ENCODE results near the gene ERVK3-1.

ERVK3-1 gene

DNA sequence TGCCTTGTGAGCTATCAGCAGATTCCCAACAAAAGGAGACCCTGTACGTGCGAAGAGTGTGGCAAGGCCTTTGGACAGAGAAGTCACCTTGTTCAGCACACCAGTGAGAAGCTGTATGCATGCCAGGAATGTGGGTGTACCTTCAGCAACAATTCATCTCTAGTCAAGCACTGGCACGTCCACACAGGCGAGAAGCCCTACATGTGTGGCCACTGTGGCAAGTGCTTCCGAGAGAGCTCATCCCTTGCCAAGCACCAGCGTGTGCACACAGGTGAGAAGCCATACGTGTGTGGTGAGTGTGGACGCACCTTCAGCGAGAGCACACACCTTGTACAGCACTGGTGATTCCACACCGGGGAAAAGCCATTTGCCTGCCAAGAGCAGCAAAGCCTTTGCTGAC lies 14.1 kb downstream of the ERVK3-1 start:
- no peak overlapping the region for H3K4me3 ChIP-seq (ENCODE audit: low read length in 2 of 2)
- H3K36me3 ChIP-seq (ENCODE audit: control insufficient read depth in 2 of 2, insufficient read depth in 2 of 2, low read length in 2 of 2) = peaks cover 10 to 28% of the 10 kb centered on the region in 2 donors
- no peaks in the 10 kb centered on the region for H3K27me3 ChIP-seq (ENCODE audit: control insufficient read depth in 2 of 2, insufficient read depth in 2 of 2, low read length in 2 of 2)
- no peaks in the 10 kb centered on the region for H3K9me3 ChIP-seq (ENCODE audit: control insufficient read depth in 2 of 2, low read length in 2 of 2)
- H3K9ac ChIP-seq (ENCODE audit: low read depth in 1 of 2, low read length in 2 of 2) = no peak overlapping the region
- no peak overlapping the region for H3K27ac ChIP-seq (ENCODE audit: low read depth in 2 of 2, low read length in 2 of 2)
- H3K4me1 ChIP-seq (ENCODE audit: control insufficient read depth in 2 of 2, insufficient read depth in 2 of 2, low read length in 2 of 2) = no peaks in the 10 kb centered on the region

DNA sequence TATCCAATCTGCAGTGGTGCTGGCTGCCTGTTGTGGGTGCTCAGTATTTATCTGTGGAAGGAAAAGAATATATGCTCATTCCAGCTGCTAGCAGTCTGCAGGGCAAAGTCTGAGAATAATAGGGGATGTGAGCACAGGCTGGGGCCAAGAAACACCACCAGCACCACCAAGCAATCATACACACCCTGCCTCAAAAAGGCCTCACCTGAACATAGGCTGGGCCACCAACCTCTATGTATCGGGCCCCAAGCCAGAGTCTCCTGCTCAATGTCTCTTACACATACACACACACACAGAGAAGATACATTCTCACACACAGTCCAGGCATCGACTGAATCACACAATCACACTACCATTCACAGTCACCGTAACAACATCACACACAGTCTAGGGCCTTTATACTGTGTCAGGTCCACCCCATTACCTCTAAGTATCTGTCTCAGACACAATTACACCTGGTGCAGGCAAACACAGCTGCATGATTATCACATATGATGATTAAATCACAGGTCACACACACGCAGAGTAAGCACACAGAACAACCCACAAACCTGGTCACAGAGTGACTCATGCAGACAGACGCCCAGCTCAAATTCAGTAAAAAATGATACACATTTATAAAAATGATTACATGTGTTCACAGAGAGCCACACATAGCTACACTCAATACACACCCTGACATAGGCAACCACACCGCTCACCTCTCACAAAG lies 20.3 kb downstream of the ERVK3-1 start:
- H3K4me3 ChIP-seq (ENCODE audit: low read length in 2 of 2) = peak overlapping the region; percentile 89 to 93
- no peaks in the 10 kb centered on the region for H3K9me3 ChIP-seq (ENCODE audit: control insufficient read depth in 2 of 2, low read length in 2 of 2)
- peaks cover 7 to 26% of the 10 kb centered on the region in 2 donors for H3K4me1 ChIP-seq (ENCODE audit: control insufficient read depth in 2 of 2, insufficient read depth in 2 of 2, low read length in 2 of 2)
- H3K9ac ChIP-seq (ENCODE audit: low read depth in 1 of 2, low read length in 2 of 2) = no peak overlapping the region
- no peaks in the 10 kb centered on the region for H3K27me3 ChIP-seq (ENCODE audit: control insufficient read depth in 2 of 2, insufficient read depth in 2 of 2, low read length in 2 of 2)
- H3K36me3 ChIP-seq (ENCODE audit: control insufficient read depth in 2 of 2, insufficient read depth in 2 of 2, low read length in 2 of 2) = peaks cover 0 to 9% of the 10 kb centered on the region in 2 donors
- H3K27ac ChIP-seq (ENCODE audit: low read depth in 2 of 2, low read length in 2 of 2) = no peak overlapping the region

DNA sequence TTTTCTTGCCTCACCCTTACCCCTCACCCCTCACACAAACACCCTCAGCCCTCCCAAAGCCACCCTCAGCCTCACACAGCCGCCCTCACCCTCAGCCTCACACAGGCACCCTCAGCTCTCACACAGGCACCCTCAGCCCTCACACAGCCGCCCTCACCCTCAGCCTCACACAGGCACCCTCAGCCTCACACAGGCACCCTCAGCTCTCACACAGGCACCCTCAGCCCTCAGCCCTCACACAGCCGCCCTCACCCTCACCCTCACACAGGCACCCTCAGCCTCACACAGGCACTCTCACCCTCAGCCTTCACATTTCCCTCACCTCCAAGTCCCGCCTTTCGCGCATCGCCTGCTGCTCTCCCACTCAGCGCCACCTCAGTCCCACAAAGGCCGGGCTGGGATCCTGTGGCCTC lies 21.3 kb downstream of the ERVK3-1 start:
- H3K9ac ChIP-seq (ENCODE audit: low read depth in 1 of 2, low read length in 2 of 2) = peak overlapping the region; percentile 76 to 83
- peak overlapping the region; percentile 89 to 93 for H3K4me3 ChIP-seq (ENCODE audit: low read length in 2 of 2)

DNA sequence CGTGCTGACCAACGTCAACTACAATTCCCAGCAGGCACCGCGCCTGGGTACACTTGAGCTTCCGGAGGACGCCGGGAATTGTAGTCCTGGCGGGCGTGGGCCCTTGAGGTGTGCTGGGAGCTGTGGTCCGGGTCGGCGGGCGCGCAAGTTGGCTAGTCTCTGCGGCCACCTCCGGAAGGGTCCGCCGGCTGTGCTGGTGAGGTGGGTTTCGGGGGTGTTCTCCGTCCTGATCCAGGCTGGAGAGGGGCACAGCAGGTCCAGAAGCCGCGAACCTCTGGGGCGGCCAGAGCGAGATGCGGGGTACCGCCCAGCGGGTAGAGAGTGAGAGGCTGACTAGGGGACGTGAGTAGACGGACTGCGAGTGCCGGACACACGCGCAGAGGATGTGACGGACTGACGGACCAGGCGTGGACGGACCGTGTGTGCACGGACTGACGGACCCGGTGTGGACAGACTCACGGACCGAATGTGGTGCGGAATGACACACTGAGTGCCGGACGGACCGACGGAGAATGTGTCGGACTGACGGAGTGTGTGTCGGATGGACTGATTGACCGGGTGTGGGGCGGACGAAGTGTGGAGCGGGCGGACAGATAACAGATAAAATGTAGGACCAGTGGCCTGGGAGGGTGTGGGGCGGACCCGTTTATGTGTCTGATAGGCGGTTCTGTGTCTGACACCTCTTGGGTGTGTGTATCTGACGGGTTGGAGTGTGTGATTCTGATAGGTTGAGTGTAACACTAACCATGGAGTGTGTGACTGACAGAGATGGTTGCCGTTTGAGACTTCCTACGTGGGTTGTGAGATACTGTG lies 21.9 kb downstream of the ERVK3-1 start, which contains the start of gene ZSCAN22:
TSS of gene ZSCAN22 (plus strand) at position 81 of the 813 bp plus-strand sequence. CDS start 7,809 bp downstream, outside the sequence.
- Histone ChIP-seq H3K27ac (ENCODE audit: low read depth in 2 of 2, low read length in 2 of 2) (peak within 1 kb of the TSS; percentile 92 to 94), H3K36me3 (ENCODE audit: control insufficient read depth in 2 of 2, insufficient read depth in 2 of 2, low read length in 2 of 2) (peaks cover 0 to 6% of the 10 kb centered on the region in 2 donors), H3K4me3 (ENCODE audit: low read length in 2 of 2) (peak within 1 kb of the TSS; percentile 89 to 93), H3K9ac (ENCODE audit: low read depth in 1 of 2, low read length in 2 of 2) (peak within 1 kb of the TSS; percentile 78 to 83), H3K9me3 (ENCODE audit: control insufficient read depth in 2 of 2, low read length in 2 of 2) (no peaks in the 10 kb centered on the region), H3K4me1 (ENCODE audit: control insufficient read depth in 2 of 2, insufficient read depth in 2 of 2, low read length in 2 of 2) (peaks cover 7 to 28% of the 10 kb centered on the region in 2 donors), H3K27me3 (ENCODE audit: control insufficient read depth in 2 of 2, insufficient read depth in 2 of 2, low read length in 2 of 2) (no peaks in the 10 kb centered on the region)

More for the DNA sequence above, 21.3 kb downstream of the ERVK3-1 start:
- Histone ChIP-seq H3K27ac (ENCODE audit: low read depth in 2 of 2, low read length in 2 of 2) (peak overlapping the region; percentile 92 to 94), H3K4me1 (ENCODE audit: control insufficient read depth in 2 of 2, insufficient read depth in 2 of 2, low read length in 2 of 2) (peaks cover 7 to 28% of the 10 kb centered on the region in 2 donors), H3K27me3 (ENCODE audit: control insufficient read depth in 2 of 2, insufficient read depth in 2 of 2, low read length in 2 of 2) (no peaks in the 10 kb centered on the region), H3K36me3 (ENCODE audit: control insufficient read depth in 2 of 2, insufficient read depth in 2 of 2, low read length in 2 of 2) (peaks cover 0 to 9% of the 10 kb centered on the region in 2 donors), H3K9me3 (ENCODE audit: control insufficient read depth in 2 of 2, low read length in 2 of 2) (no peaks in the 10 kb centered on the region)

DNA sequence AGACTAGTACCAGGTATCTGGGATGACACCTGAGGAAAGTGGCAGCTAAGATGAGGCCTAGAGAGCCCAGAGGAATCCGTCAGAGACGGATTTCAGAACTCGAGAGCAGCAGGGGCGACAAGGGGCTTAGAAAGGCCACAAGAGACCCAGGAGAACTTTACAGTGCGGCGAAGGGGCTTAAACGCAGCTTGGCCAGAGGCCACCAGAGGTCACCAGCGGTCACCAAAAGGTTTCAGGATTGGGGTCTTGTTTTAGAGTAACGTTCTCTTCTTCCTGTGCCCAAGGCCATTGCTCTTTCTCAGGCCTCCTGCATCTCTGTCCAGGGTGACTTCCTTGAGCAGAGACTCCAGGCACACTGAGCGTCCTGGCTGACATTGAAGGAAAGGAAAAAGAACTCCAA lies 23.8 kb downstream of the ERVK3-1 start:
- Histone ChIP-seq H3K9ac (ENCODE audit: low read depth in 1 of 2, low read length in 2 of 2) (no peak overlapping the region), H3K27me3 (ENCODE audit: control insufficient read depth in 2 of 2, insufficient read depth in 2 of 2, low read length in 2 of 2) (no peaks in the 10 kb centered on the region), H3K27ac (ENCODE audit: low read depth in 2 of 2, low read length in 2 of 2) (no peak overlapping the region), H3K4me3 (ENCODE audit: low read length in 2 of 2) (no peak overlapping the region), H3K4me1 (ENCODE audit: control insufficient read depth in 2 of 2, insufficient read depth in 2 of 2, low read length in 2 of 2) (peaks cover 7 to 28% of the 10 kb centered on the region in 2 donors), H3K9me3 (ENCODE audit: control insufficient read depth in 2 of 2, low read length in 2 of 2) (no peaks in the 10 kb centered on the region), H3K36me3 (ENCODE audit: control insufficient read depth in 2 of 2, insufficient read depth in 2 of 2, low read length in 2 of 2) (no peaks in the 10 kb centered on the region)

DNA sequence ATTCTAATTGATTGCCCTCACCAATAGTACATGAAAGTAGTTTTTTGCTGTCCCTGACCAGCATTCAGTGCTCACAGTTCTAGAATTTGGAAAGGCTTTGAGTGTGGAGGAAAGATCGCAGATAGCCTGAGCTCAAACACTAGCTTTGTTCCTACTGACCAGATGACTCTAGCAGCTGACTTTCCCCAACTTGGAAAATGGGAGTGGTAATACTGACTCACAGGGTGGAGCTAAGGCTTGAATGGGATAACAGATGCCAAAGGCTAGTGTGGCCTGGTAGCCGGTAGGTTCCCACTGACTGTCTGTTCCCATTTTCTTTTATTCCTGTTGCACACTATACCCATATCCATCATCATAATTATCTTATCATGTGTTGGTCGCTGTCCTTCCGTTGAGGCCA lies 25.3 kb downstream of the ERVK3-1 start:
- Histone ChIP-seq H3K4me3 (ENCODE audit: low read length in 2 of 2) (no peak overlapping the region), H3K27me3 (ENCODE audit: control insufficient read depth in 2 of 2, insufficient read depth in 2 of 2, low read length in 2 of 2) (no peaks in the 10 kb centered on the region), H3K9me3 (ENCODE audit: control insufficient read depth in 2 of 2, low read length in 2 of 2) (no peaks in the 10 kb centered on the region), H3K4me1 (ENCODE audit: control insufficient read depth in 2 of 2, insufficient read depth in 2 of 2, low read length in 2 of 2) (peaks cover 7 to 28% of the 10 kb centered on the region in 2 donors), H3K9ac (ENCODE audit: low read depth in 1 of 2, low read length in 2 of 2) (no peak overlapping the region), H3K27ac (ENCODE audit: low read depth in 2 of 2, low read length in 2 of 2) (no peak overlapping the region), H3K36me3 (ENCODE audit: control insufficient read depth in 2 of 2, insufficient read depth in 2 of 2, low read length in 2 of 2) (peaks cover 7 to 11% of the 10 kb centered on the region in 2 donors)

DNA sequence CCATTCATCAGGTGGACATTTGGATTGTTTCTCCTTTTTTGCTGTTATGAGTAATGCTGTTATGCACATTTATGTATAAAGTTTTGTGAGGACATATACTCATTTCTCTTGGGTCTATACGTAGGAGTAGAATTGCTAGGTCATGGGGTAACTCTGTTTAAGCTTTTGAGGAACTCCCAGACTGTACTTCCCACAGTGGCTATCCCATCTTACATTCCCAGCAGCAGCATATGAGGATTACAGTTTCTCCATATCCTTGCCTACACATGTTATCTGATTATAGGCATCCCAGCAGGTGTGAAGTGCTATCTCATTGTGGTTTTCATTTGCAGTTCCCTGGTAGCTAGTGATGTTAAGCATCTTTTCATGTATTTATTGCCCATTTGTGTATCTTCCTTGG lies 27.5 kb downstream of the ERVK3-1 start:
- no peak overlapping the region for H3K4me3 ChIP-seq (ENCODE audit: low read length in 2 of 2)
- no peak overlapping the region for H3K27ac ChIP-seq (ENCODE audit: low read depth in 2 of 2, low read length in 2 of 2)
- H3K4me1 ChIP-seq (ENCODE audit: control insufficient read depth in 2 of 2, insufficient read depth in 2 of 2, low read length in 2 of 2) = peaks cover 5 to 11% of the 10 kb centered on the region in 2 donors
- no peaks in the 10 kb centered on the region for H3K27me3 ChIP-seq (ENCODE audit: control insufficient read depth in 2 of 2, insufficient read depth in 2 of 2, low read length in 2 of 2)
- H3K36me3 ChIP-seq (ENCODE audit: control insufficient read depth in 2 of 2, insufficient read depth in 2 of 2, low read length in 2 of 2) = peaks cover 16 to 18% of the 10 kb centered on the region in 2 donors
- H3K9me3 ChIP-seq (ENCODE audit: control insufficient read depth in 2 of 2, low read length in 2 of 2) = no peaks in the 10 kb centered on the region
- H3K9ac ChIP-seq (ENCODE audit: low read depth in 1 of 2, low read length in 2 of 2) = no peak overlapping the region

DNA sequence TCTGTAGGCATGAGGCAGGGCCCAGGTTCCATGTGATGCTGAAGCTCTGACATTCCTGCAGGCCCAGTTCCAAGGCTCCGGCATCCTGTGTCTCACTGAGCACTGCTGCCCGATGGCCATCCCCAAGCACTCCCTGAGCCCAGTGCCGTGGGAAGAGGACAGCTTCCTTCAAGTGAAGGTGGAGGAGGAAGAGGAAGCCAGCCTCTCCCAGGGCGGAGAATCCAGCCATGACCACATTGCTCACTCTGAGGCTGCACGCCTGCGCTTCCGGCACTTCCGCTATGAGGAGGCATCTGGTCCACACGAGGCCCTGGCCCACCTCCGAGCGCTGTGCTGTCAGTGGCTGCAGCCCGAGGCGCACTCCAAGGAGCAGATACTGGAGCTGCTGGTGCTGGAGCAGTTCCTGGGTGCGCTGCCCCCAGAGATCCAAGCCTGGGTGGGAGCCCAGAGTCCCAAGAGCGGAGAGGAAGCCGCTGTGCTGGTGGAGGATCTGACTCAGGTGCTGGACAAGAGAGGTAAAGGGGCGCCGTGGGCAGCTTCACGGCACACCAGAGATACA lies 29.6 kb downstream of the ERVK3-1 start:
- H3K4me3 ChIP-seq (ENCODE audit: low read length in 2 of 2) = no peak overlapping the region
- no peaks in the 10 kb centered on the region for H3K27me3 ChIP-seq (ENCODE audit: control insufficient read depth in 2 of 2, insufficient read depth in 2 of 2, low read length in 2 of 2)
- no peak overlapping the region for H3K9ac ChIP-seq (ENCODE audit: low read depth in 1 of 2, low read length in 2 of 2)
- no peaks in the 10 kb centered on the region for H3K9me3 ChIP-seq (ENCODE audit: control insufficient read depth in 2 of 2, low read length in 2 of 2)
- H3K27ac ChIP-seq (ENCODE audit: low read depth in 2 of 2, low read length in 2 of 2) = no peak overlapping the region
- H3K4me1 ChIP-seq (ENCODE audit: control insufficient read depth in 2 of 2, insufficient read depth in 2 of 2, low read length in 2 of 2) = peaks cover 0 to 4% of the 10 kb centered on the region in 2 donors
- H3K36me3 ChIP-seq (ENCODE audit: control insufficient read depth in 2 of 2, insufficient read depth in 2 of 2, low read length in 2 of 2) = peaks cover 28 to 37% of the 10 kb centered on the region in 2 donors

DNA sequence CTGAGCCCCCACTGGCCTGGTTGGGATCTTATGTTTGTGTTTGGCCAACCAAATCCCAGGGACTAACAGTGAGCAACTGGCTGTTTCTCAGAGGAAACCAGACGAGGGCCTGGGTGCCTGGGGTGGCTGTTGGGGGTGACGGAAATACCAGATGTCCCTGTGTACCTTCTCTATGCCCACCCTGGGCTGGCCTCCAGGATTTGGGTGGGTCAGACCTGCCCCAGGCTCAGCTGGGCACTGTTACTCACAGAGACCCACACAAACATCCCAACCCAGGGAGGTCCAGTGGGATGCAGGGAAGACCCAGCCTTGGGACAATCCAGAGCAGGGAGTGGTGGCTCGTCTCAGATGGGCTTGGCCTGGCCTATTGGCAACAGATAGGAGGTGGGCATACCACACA lies 30.5 kb downstream of the ERVK3-1 start:
- Histone ChIP-seq H3K9me3 (ENCODE audit: control insufficient read depth in 2 of 2, low read length in 2 of 2) (no peaks in the 10 kb centered on the region), H3K4me3 (ENCODE audit: low read length in 2 of 2) (no peak overlapping the region), H3K36me3 (ENCODE audit: control insufficient read depth in 2 of 2, insufficient read depth in 2 of 2, low read length in 2 of 2) (peaks cover 28 to 39% of the 10 kb centered on the region in 2 donors), H3K27ac (ENCODE audit: low read depth in 2 of 2, low read length in 2 of 2) (no peak overlapping the region), H3K9ac (ENCODE audit: low read depth in 1 of 2, low read length in 2 of 2) (no peak overlapping the region), H3K4me1 (ENCODE audit: control insufficient read depth in 2 of 2, insufficient read depth in 2 of 2, low read length in 2 of 2) (peaks cover 0 to under 1% of the 10 kb centered on the region in 2 donors), H3K27me3 (ENCODE audit: control insufficient read depth in 2 of 2, insufficient read depth in 2 of 2, low read length in 2 of 2) (no peaks in the 10 kb centered on the region)

DNA sequence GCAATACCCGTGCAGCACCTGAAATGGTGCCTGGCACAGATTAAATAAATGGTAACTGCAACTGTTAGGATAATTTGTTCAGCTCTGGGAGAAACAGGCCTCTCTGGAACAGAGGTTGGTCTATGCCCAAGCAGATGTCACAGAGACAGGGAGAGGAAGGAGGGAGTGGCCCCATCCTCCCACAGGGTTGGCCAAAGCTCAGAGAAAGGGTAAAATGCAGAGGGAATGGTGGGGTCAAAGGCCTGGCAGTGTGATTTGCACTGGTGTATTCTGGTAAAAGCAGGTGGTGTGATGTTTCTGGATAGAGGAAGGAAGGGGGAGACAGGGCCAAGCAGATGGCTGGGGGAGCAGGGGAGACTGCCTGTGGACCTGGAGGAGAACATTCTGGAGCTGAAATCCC lies 31.0 kb downstream of the ERVK3-1 start:
- Histone ChIP-seq H3K9me3 (ENCODE audit: control insufficient read depth in 2 of 2, low read length in 2 of 2) (no peaks in the 10 kb centered on the region), H3K9ac (ENCODE audit: low read depth in 1 of 2, low read length in 2 of 2) (no peak overlapping the region), H3K27me3 (ENCODE audit: control insufficient read depth in 2 of 2, insufficient read depth in 2 of 2, low read length in 2 of 2) (no peaks in the 10 kb centered on the region), H3K27ac (ENCODE audit: low read depth in 2 of 2, low read length in 2 of 2) (no peak overlapping the region), H3K4me3 (ENCODE audit: low read length in 2 of 2) (no peak overlapping the region), H3K36me3 (ENCODE audit: control insufficient read depth in 2 of 2, insufficient read depth in 2 of 2, low read length in 2 of 2) (peaks cover 28 to 40% of the 10 kb centered on the region in 2 donors), H3K4me1 (ENCODE audit: control insufficient read depth in 2 of 2, insufficient read depth in 2 of 2, low read length in 2 of 2) (no peaks in the 10 kb centered on the region)
